ENCODE data around the gene CPVL.

GRCh38 chr7:29190349-29191045 is 44.2 kb upstream of the CPVL start:
- TF ChIP-seq YY1 (IDR thresholded peaks at IDR 0.05; ENCODE audit: insufficient read depth, insufficient read length) (no peak), ZNF274 (IDR thresholded peaks at IDR 0.05; ENCODE audit: low read depth, low read length) (no peak)
